Measurements from ENCODE around the gene FOXI2.

FOXI2 gene

GRCh38 chr10:127743205-127743604, 6.2 kb downstream of the FOXI2 start:
- no peak for DNase-seq (ENCODE audit: low spot score)

DNA sequence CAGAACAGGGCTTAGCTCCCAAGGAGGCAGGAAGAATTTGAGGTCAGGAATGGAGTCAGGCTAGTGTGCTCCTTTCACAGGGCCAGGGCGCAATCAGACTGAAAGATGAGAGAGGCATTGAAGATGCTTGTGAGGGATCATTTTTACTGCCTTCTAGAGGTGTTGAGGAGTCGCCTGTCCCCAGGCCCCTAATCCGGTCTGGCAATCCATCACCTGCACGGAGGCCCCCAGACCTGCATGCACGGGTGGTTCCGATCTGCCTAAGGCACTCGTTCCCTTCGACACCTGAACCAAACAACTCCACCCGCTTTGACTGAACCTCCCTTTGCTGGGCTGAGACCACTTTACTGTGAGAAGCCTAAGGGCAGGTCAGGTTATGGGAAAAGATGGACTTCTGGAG, 8.0 kb downstream of the FOXI2 start:
- no peak for DNase-seq (ENCODE audit: low spot score)

- no peak for DNase-seq (ENCODE audit: low spot score)
These were observed 8.9 kb downstream of the FOXI2 start for GRCh38 chr10:127745861-127746260.

- no peak for DNase-seq (ENCODE audit: low spot score)
These were observed 18.8 kb downstream of the FOXI2 start for GRCh38 chr10:127755753-127756152.

DNA sequence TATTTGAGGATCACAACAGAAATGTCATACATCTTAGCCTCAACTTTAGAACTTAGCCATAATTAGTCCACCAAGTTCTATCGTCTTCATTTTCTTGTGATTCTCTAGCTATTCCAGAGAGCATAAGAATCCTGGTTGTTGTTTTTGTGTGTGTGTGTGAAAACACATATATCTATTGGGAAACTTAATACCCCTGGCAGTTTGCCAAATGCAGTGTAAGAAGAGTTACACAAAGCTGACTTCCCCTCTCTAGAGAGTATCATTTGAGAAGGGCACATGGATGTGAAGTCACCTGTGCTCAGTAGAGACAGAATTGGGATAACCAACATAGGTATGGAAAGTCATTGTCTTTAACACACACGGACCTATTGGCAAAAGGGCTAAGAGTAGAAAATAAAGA, 19.3 kb downstream of the FOXI2 start:
- DNase-seq (ENCODE audit: low spot score) = no peak

GRCh38 chr10:127757033-127757432, 20.0 kb downstream of the FOXI2 start:
- no peak for DNase-seq (ENCODE audit: low spot score)

GRCh38 chr10:127759276-127759675, 22.3 kb downstream of the FOXI2 start:
- DNase-seq (ENCODE audit: low spot score) = no peak

DNA sequence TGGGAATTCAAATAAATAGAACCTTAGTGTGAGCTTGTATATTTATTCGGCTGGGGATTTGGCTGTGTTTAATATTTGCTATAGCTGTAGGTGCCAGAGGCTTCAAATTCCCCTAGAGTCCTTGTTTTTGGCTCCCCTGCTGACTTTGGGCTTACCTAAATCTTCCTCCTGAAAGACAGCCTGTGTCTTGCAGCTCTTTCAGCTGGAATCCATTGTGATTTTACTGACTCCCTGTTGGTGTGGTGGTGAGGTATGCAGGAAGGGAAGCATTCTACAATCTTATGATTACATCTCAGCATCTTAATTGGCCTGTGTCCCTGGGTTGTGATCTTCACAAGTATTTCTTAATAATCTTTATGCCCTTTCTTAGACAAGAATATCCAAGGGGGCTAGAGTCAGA, 25.9 kb downstream of the FOXI2 start:
- DNase-seq (ENCODE audit: low spot score) = no peak

GRCh38 chr10:127774766-127775559, 38.0 kb downstream of the FOXI2 start:
- peak; percentile 25 for DNase-seq (ENCODE audit: low spot score)

GRCh38 chr10:127776816-127777215, 39.8 kb downstream of the FOXI2 start:
- DNase-seq (ENCODE audit: low spot score) = no peak

DNA sequence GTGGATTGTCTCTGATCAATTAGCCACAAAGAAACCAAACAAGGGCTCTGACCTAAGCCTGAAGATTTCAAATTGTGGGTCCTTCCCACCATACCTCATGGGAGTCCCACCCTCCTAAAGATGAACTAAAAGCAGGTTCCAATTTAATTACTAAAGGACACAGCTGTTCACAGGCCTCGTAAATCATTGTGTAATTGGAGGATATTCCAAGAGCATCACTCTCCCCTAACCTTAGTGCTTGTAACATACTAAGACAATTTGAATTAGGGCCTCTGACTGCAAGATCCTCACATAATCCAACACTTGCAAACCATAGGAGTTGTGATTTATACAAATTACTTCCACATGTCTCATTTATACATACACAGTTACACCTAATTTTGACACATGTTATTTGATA, 44.4 kb downstream of the FOXI2 start:
- DNase-seq (ENCODE audit: low spot score) = no peak

DNA sequence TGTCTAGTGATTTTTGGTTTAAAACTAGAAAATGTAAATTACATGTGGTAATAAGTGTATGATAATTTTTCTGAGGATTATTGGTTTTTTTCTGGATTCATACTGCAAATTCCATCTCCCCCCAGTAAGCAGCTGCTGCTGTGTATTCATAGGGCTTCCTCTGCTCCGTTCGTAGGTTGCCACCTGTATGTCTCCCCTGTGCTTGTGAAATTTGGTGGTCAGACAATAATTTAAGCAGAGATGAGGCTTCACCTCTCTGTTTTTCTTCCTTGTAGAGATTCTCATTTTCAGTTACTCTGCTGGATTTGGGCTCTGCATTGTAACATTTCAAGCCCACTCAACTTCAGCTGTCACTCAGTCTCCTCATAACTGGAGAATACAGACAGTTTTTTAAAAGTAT, 50.9 kb downstream of the FOXI2 start:
- no peak for DNase-seq (ENCODE audit: low spot score)

DNA sequence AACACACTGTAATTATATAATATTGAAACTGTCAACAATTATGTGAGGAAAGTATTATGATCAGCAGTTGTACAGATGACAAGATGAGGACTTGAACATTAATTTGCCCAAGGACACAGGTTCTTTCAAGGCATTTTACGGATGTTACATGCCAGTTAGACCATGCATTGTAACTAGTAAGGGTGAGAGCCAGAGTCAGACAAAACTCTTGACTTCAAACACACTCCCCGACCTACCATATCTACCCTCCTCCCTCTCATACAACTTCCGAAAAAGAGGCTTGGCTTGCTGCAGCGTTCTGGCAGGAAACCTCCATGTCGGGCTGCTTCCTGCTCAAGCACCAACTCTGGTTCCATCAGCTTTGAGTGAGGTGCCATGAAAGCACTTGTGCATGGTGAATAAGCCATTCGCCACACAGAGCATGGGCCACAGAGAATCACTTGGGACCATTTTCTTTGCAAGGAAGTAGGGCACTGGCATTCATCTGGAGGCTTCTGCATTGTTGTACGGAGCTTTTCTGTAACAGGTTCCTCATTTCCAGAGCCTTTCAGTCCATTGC, 53.2 kb downstream of the FOXI2 start:
- DNase-seq (ENCODE audit: low spot score) = no peak
